Stomach (tissue), 4 donors: Measurements from ENCODE around the gene RAB2B.

ENCODE experiments used
- POLR2A ChIP-seq, 4 donors: fragments of 450-650 bp; IDR thresholded peaks; one replicate each; pipeline ENCODE4 v1.6.1; 2016; ENCODE audit warnings: antibody characterized with exemption in 4 of 4, control low read depth in 2 of 4, mild to moderate bottlenecking in 1 of 4, moderate library complexity in 1 of 4
- POLR2AphosphoS5 ChIP-seq, 3 donors: sonication (generic); formaldehyde crosslinking; IDR thresholded peaks; one replicate each; pipeline ENCODE4 v1.6.1; 2016; ENCODE audit warnings: antibody characterized with exemption in 3 of 3

GRCh38 chr14:21509432-21510143 lies 32.8 kb upstream of the RAB2B start:
- TF ChIP-seq POLR2A (IDR thresholded peaks at IDR 0.05), result no peak
- TF ChIP-seq POLR2AphosphoS5 (IDR thresholded peaks at IDR 0.05), result no peak
